Lower leg skin (tissue), 3 donors: ENCODE data around the gene MAN1A2.

Source experiments
- POLR2A ChIP-seq, 2 donors: fragments of 450-650 bp; IDR thresholded peaks; one replicate each; pipeline ENCODE4 v1.6.1; 2016 to 2017; ENCODE audit warnings: antibody characterized with exemption in 2 of 2, mild to moderate bottlenecking in 1 of 2, moderate library complexity in 1 of 2
- TF ChIP-seq, protein P1 (sequence below), 3 donors: fragments of 450-650 bp; IDR thresholded peaks; one replicate each; pipeline ENCODE4 v1.5.1; 2016; ENCODE audit warnings: antibody characterized with exemption in 3 of 3, mild to moderate bottlenecking in 3 of 3, moderate library complexity in 2 of 3

GRCh38 chr1:117387060-117387633 is 19.9 kb downstream of the MAN1A2 start:
- TF ChIP-seq, protein P1, sequence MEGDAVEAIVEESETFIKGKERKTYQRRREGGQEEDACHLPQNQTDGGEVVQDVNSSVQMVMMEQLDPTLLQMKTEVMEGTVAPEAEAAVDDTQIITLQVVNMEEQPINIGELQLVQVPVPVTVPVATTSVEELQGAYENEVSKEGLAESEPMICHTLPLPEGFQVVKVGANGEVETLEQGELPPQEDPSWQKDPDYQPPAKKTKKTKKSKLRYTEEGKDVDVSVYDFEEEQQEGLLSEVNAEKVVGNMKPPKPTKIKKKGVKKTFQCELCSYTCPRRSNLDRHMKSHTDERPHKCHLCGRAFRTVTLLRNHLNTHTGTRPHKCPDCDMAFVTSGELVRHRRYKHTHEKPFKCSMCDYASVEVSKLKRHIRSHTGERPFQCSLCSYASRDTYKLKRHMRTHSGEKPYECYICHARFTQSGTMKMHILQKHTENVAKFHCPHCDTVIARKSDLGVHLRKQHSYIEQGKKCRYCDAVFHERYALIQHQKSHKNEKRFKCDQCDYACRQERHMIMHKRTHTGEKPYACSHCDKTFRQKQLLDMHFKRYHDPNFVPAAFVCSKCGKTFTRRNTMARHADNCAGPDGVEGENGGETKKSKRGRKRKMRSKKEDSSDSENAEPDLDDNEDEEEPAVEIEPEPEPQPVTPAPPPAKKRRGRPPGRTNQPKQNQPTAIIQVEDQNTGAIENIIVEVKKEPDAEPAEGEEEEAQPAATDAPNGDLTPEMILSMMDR (IDR thresholded peaks at IDR 0.05) = no peak
- TF ChIP-seq POLR2A (IDR thresholded peaks at IDR 0.05) = no peak
